ENCODE data around the gene DNA2.
"Not testable (repeated sequence)": the region's sequence is repeated elsewhere in the genome, so short reads cannot be mapped to it uniquely, and the experiment has no call there.

The DNA2 gene

GRCh38 chr10:68471586-68472408 lies at the start of gene DNA2:
Gene DNA2, minus strand, starts transcription at chr10:68471973. Its CDS starts 109 bp downstream, at chr10:68471864.
- in situ Hi-C loops (cut with MboI; ENCODE audit: low sequenced_read_pairs) = no loop called here

- in situ Hi-C loops (cut with MboI; ENCODE audit: low sequenced_read_pairs) = not testable (repeated sequence)
These were observed 46.8 kb upstream of the DNA2 start for GRCh38 chr10:68518609-68519008.

GRCh38 chr10:68517188-68517587 lies 45.4 kb upstream of the DNA2 start:
- in situ Hi-C loops (cut with MboI; ENCODE audit: low sequenced_read_pairs) = no loop called here

GRCh38 chr10:68516766-68517165 lies 45.0 kb upstream of the DNA2 start:
- in situ Hi-C loops (cut with MboI; ENCODE audit: low sequenced_read_pairs) = no loop called here

GRCh38 chr10:68516216-68516615 lies 44.4 kb upstream of the DNA2 start:
- in situ Hi-C loops (cut with MboI; ENCODE audit: low sequenced_read_pairs) = not testable (repeated sequence)

- in situ Hi-C loops (cut with MboI; ENCODE audit: low sequenced_read_pairs) = no loop called here
These were observed 36.3 kb upstream of the DNA2 start for GRCh38 chr10:68508090-68508489.

GRCh38 chr10:68506411-68506810 lies 34.6 kb upstream of the DNA2 start:
- in situ Hi-C loops (cut with MboI; ENCODE audit: low sequenced_read_pairs) = no loop called here

GRCh38 chr10:68502846-68503245 lies 31.1 kb upstream of the DNA2 start:
- in situ Hi-C loops (cut with MboI; ENCODE audit: low sequenced_read_pairs) = no loop called here

GRCh38 chr10:68501691-68502090 lies 29.9 kb upstream of the DNA2 start:
- in situ Hi-C loops (cut with MboI; ENCODE audit: low sequenced_read_pairs) = no loop called here

- in situ Hi-C loops (cut with MboI; ENCODE audit: low sequenced_read_pairs) = no loop called here
These were observed 27.8 kb upstream of the DNA2 start for GRCh38 chr10:68499544-68499943.

GRCh38 chr10:68496072-68496471 lies 24.3 kb upstream of the DNA2 start:
- in situ Hi-C loops (cut with MboI; ENCODE audit: low sequenced_read_pairs) = no loop called here

- in situ Hi-C loops (cut with MboI; ENCODE audit: low sequenced_read_pairs) = no loop called here
These were observed 20.3 kb upstream of the DNA2 start for GRCh38 chr10:68492118-68492517.

- in situ Hi-C loops (cut with MboI; ENCODE audit: low sequenced_read_pairs) = no loop called here
These were observed 18.1 kb upstream of the DNA2 start for GRCh38 chr10:68489919-68490318.

GRCh38 chr10:68474021-68474420 lies 2.2 kb upstream of the DNA2 start:
- in situ Hi-C loops (cut with MboI; ENCODE audit: low sequenced_read_pairs) = no loop called here

GRCh38 chr10:68471063-68471585 lies 649 bp downstream of the DNA2 start:
- in situ Hi-C loops (cut with MboI; ENCODE audit: low sequenced_read_pairs) = no loop called here

- in situ Hi-C loops (cut with MboI; ENCODE audit: low sequenced_read_pairs) = no loop called here
These were observed 1.5 kb downstream of the DNA2 start for GRCh38 chr10:68470300-68470699.

- in situ Hi-C loops (cut with MboI; ENCODE audit: low sequenced_read_pairs) = no loop called here
These were observed 1.9 kb downstream of the DNA2 start for GRCh38 chr10:68469838-68470237.

- in situ Hi-C loops (cut with MboI; ENCODE audit: low sequenced_read_pairs) = not testable (repeated sequence)
These were observed 7.0 kb downstream of the DNA2 start for GRCh38 chr10:68464729-68465128.

- in situ Hi-C loops (cut with MboI; ENCODE audit: low sequenced_read_pairs) = no loop called here
These were observed 8.2 kb downstream of the DNA2 start for GRCh38 chr10:68463365-68464093.

- in situ Hi-C loops (cut with MboI; ENCODE audit: low sequenced_read_pairs) = no loop called here
These were observed 9.2 kb downstream of the DNA2 start for GRCh38 chr10:68462536-68462935.

GRCh38 chr10:68461032-68461431 lies 10.7 kb downstream of the DNA2 start:
- in situ Hi-C loops (cut with MboI; ENCODE audit: low sequenced_read_pairs) = no loop called here

- in situ Hi-C loops (cut with MboI; ENCODE audit: low sequenced_read_pairs) = not testable (repeated sequence)
These were observed 22.1 kb downstream of the DNA2 start for GRCh38 chr10:68449698-68450097.

Measured in HL-60/S4 treated with retinoic acid at 250 ng/mL for 4 days and 3 days (cell line).